Nephron progenitor cell (in vitro differentiated cells): Measurements from ENCODE around the gene AFF2.

ENCODE experiments used
- DNase-seq: peaks from one replicate; pipeline ENCODE4 v3.0.0; 2021
- H3K27ac Mint-ChIP-seq: 2 replicates; pipeline ENCODE4 v1.8.0; 2021; ENCODE audit warnings: mild to moderate bottlenecking, moderate library complexity, mixed read lengths
- H3K27me3 Mint-ChIP-seq: 2 replicates; pipeline ENCODE4 v1.8.0; 2021; ENCODE audit warnings: mild to moderate bottlenecking, low read depth, mixed read lengths; ENCODE audit not compliant: poor library complexity
- H3K36me3 Mint-ChIP-seq: 2 replicates; pipeline ENCODE4 v1.8.0; 2021; ENCODE audit warnings: low read depth, mixed read lengths
- H3K4me1 Mint-ChIP-seq: 2 replicates; pipeline ENCODE4 v1.8.0; 2021; ENCODE audit warnings: mixed read lengths
- H3K4me3 Mint-ChIP-seq: 2 replicates; pipeline ENCODE4 v1.8.0; 2021; ENCODE audit warnings: mild to moderate bottlenecking, moderate library complexity, mixed read lengths
- H3K9me3 Mint-ChIP-seq: 2 replicates; pipeline ENCODE4 v1.8.0; 2021; ENCODE audit warnings: mild to moderate bottlenecking, moderate library complexity, mixed read lengths
- CTCF ChIP-seq: fragments of 200-600 bp; sonication (generic); IDR thresholded peaks from 2 replicates; pipeline ENCODE4 v1.5.0; 2021; ENCODE audit warnings: antibody characterized with exemption

The AFF2 gene

GRCh38 chrX:149010853-149011224, 510.4 kb downstream of the AFF2 start:
- Mint-ChIP-seq H3K27me3 (peaks cover 5% of the 10 kb centered on the region), H3K4me1 (no peaks in the 10 kb centered on the region), H3K4me3 (no peak overlapping the region), H3K27ac (no peak overlapping the region), H3K36me3 (no peaks in the 10 kb centered on the region), H3K9me3 (peaks cover 26% of the 10 kb centered on the region)
- DNase-seq: no peak
- TF ChIP-seq CTCF: no peak

GRCh38 chrX:149013081-149013480, 512.7 kb downstream of the AFF2 start:
- Mint-ChIP-seq H3K27ac (no peak overlapping the region), H3K4me3 (no peak overlapping the region), H3K9me3 (peaks cover 19% of the 10 kb centered on the region), H3K4me1 (no peaks in the 10 kb centered on the region), H3K36me3 (no peaks in the 10 kb centered on the region), H3K27me3 (peaks cover 5% of the 10 kb centered on the region)
- TF ChIP-seq CTCF: no peak
- DNase-seq: no peak

GRCh38 chrX:149021159-149021558, 520.7 kb downstream of the AFF2 start:
- H3K27ac Mint-ChIP-seq: no peak overlapping the region
- H3K36me3 Mint-ChIP-seq: no peaks in the 10 kb centered on the region
- H3K4me3 Mint-ChIP-seq: no peak overlapping the region
- H3K9me3 Mint-ChIP-seq: peaks cover 54% of the 10 kb centered on the region
- DNase-seq: no peak
- no peak for TF ChIP-seq CTCF
- no peaks in the 10 kb centered on the region for H3K27me3 Mint-ChIP-seq
- H3K4me1 Mint-ChIP-seq: no peaks in the 10 kb centered on the region

DNA sequence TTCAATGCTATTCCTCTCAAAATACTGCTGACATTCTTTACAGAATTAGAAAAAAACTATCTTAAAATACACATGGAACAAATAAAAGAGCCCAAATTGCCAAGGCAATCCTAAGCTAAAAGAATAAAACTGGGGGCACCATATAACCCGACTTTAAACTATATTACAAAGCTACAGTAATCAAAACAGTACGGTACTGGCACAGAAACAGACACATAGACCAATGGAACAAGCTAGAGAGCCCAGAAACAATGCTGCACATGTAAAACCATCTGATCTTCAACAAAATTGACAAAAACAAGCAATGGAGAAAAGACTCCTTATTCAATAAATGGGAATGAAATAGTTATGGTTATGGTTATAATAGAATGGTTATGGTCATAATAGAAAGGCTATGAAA, 522.1 kb downstream of the AFF2 start:
- no peaks in the 10 kb centered on the region for H3K4me1 Mint-ChIP-seq
- H3K9me3 Mint-ChIP-seq: peaks cover 61% of the 10 kb centered on the region
- H3K27ac Mint-ChIP-seq: no peak overlapping the region
- H3K27me3 Mint-ChIP-seq: no peaks in the 10 kb centered on the region
- H3K36me3 Mint-ChIP-seq: no peaks in the 10 kb centered on the region
- no peak overlapping the region for H3K4me3 Mint-ChIP-seq
- TF ChIP-seq CTCF: no peak
- DNase-seq: no peak

- peaks cover 10% of the 10 kb centered on the region for H3K4me1 Mint-ChIP-seq
- no peaks in the 10 kb centered on the region for H3K27me3 Mint-ChIP-seq
- no peak overlapping the region for H3K4me3 Mint-ChIP-seq
- no peak for TF ChIP-seq CTCF
- no peak for DNase-seq
- H3K36me3 Mint-ChIP-seq: no peaks in the 10 kb centered on the region
- no peak overlapping the region for H3K27ac Mint-ChIP-seq
- peaks cover 11% of the 10 kb centered on the region for H3K9me3 Mint-ChIP-seq
These were observed 532.0 kb downstream of the AFF2 start for GRCh38 chrX:149032449-149032848.

DNA sequence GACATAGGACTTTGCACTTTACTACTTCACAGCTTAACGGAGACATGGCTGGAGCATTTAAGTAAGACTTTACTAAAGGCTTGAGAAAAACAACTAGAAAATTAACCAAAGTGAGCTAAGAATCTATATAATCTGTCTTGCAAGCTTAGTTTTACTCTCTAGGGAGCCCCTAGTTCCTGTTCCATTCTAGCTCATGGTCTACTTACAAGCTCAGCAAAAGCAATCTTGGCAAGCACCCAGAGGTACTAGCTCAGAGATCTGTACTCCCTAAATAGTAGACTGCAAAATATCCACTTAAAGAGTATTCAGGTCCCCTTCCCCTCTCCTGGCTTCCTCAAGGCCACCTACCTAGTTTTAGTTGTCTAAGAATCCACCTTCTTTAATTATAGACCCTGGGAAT, 535.7 kb downstream of the AFF2 start:
- H3K27me3 Mint-ChIP-seq: no peaks in the 10 kb centered on the region
- no peak for DNase-seq
- H3K4me3 Mint-ChIP-seq: no peak overlapping the region
- no peaks in the 10 kb centered on the region for H3K36me3 Mint-ChIP-seq
- H3K27ac Mint-ChIP-seq: no peak overlapping the region
- H3K4me1 Mint-ChIP-seq: peaks cover 10% of the 10 kb centered on the region
- peaks cover 3% of the 10 kb centered on the region for H3K9me3 Mint-ChIP-seq
- no peak for TF ChIP-seq CTCF
